B cell (primary cell): ENCODE results near the gene MYH10. TPM values are rescaled to one million over a fixed set of nuclear protein-coding genes. Genes with fewer than 3 reads are reported as not detected.

Source experiments
- ATAC-seq: fragments of 200-7000 bp; cut with Tn5 transposase; one replicate; pipeline ENCODE4 v1.10.0; 2021; ENCODE audit warnings: low read depth, mild to moderate bottlenecking, moderate number of reproducible peaks, moderate library complexity
- CTCF ChIA-PET: fragments of 350-600 bp; sonication (Branson Sonifier 250); formaldehyde crosslinking; loops from one replicate; lab custom pipeline; 2021; ENCODE audit warnings: antibody characterized with exemption, inconsistent platforms; lab: Charles Lee
- POLR2A ChIA-PET: fragments of 350-600 bp; sonication (Branson Sonifier 250); formaldehyde crosslinking; loops from one replicate; lab custom pipeline; 2021; ENCODE audit warnings: antibody characterized with exemption; lab: Charles Lee
- DNase-seq: peaks from one replicate; pipeline ENCODE4 v3.0.0; 2013
- H2AFZ ChIP-seq: 2 replicates; pipeline ENCODE4 v1.6.1; 2012; ENCODE audit warnings: mild to moderate bottlenecking, low read depth, low read length; ENCODE audit not compliant: insufficient read depth, poor library complexity, severe bottlenecking
- H3K27ac ChIP-seq, 2 donors: 1 replicate in 1 of 2; 2 replicates in 1 of 2; pipeline ENCODE4 v1.5.1; 2012 to 2013; ENCODE audit warnings: low read length in 2 of 2, mild to moderate bottlenecking in 2 of 2, moderate library complexity in 1 of 2
- H3K27me3 ChIP-seq, 4 experiments: fragments of 200-600 bp in 1 of 4; sonication (generic) in 1 of 4; replicated peaks in 1 of 4; 1 replicate in 2 of 4; 2 replicates in 2 of 4; pipeline versions ENCODE4 v1.6.1 to v1.7.0; 2013 to 2016; ENCODE audit warnings: low read length in 3 of 4, mild to moderate bottlenecking in 2 of 4, mixed read lengths in 1 of 4, moderate library complexity in 1 of 4; ENCODE audit not compliant: insufficient read depth in 4 of 4, control insufficient read depth in 3 of 4; ENCODE audit errors: control extremely low read depth in 1 of 4
- H3K36me3 ChIP-seq, 2 experiments: replicated peaks in 1 of 2; 1 replicate in 1 of 2; 2 replicates in 1 of 2; pipeline versions ENCODE4 v1.6.1 to v1.7.1; 2013; ENCODE audit warnings: low read length in 1 of 2; ENCODE audit not compliant: insufficient read depth in 2 of 2, control insufficient read depth in 1 of 2; ENCODE audit errors: control extremely low read depth in 1 of 2, extremely low read depth in 1 of 2
- H3K4me1 ChIP-seq, 2 donors: fragments of 200-600 bp in 1 of 2; sonication (generic) in 1 of 2; 1 replicate in 1 of 2; 2 replicates in 1 of 2; pipeline versions ENCODE4 v1.5.1 to v1.6.1; 2013 to 2017; ENCODE audit warnings: low read length in 2 of 2; ENCODE audit not compliant: control insufficient read depth in 2 of 2, insufficient read depth in 2 of 2
- H3K4me2 ChIP-seq: replicated peaks from 2 replicates; pipeline ENCODE3; 2012; ENCODE audit warnings: mild to moderate bottlenecking, low read depth, low read length; ENCODE audit not compliant: poor library complexity, severe bottlenecking
- H3K4me3 ChIP-seq, 5 experiments: fragments of 200-600 bp in 1 of 5; sonication (generic) in 1 of 5; 1 replicate in 3 of 5; 2 replicates in 2 of 5; pipeline versions ENCODE4 v1.5.1 to v1.7.0; 2011 to 2016; ENCODE audit warnings: low read length in 4 of 5, mild to moderate bottlenecking in 4 of 5, low read depth in 2 of 5, control low read depth in 1 of 5, moderate library complexity in 1 of 5; ENCODE audit not compliant: insufficient read depth in 1 of 5; ENCODE audit errors: control extremely low read depth in 1 of 5, extremely low read depth in 1 of 5
- H3K79me2 ChIP-seq: fragments of 200-600 bp; sonication (generic); one replicate; pipeline ENCODE4 v1.6.0; 2016; ENCODE audit warnings: low read length; ENCODE audit not compliant: control insufficient read depth, insufficient read depth
- H3K9ac ChIP-seq: fragments of 200-600 bp; sonication (generic); 2 replicates; pipeline ENCODE4 v1.6.1; 2017; ENCODE audit warnings: mild to moderate bottlenecking, low read length, moderate library complexity
- H3K9me3 ChIP-seq, 3 donors: one replicate each; pipeline versions ENCODE4 v1.6.1 to v1.7.1; 2013; ENCODE audit warnings: low read length in 2 of 3; ENCODE audit not compliant: control insufficient read depth in 2 of 3, insufficient read depth in 1 of 3; ENCODE audit errors: control extremely low read depth in 1 of 3
- H4K20me1 ChIP-seq: 2 replicates; pipeline ENCODE4 v1.6.0; 2012; ENCODE audit warnings: mild to moderate bottlenecking, low read length; ENCODE audit not compliant: insufficient read depth, control insufficient read depth, poor library complexity, severe bottlenecking
- H3K27ac Mint-ChIP-seq: one replicate; pipeline ENCODE4 v1.8.0; 2021; ENCODE audit warnings: mixed read lengths
- H3K27me3 Mint-ChIP-seq: one replicate; pipeline ENCODE4 v1.8.0; 2021; ENCODE audit warnings: mixed read lengths
- H3K4me1 Mint-ChIP-seq: one replicate; pipeline ENCODE4 v1.8.0; 2021; ENCODE audit warnings: mixed read lengths
- H3K4me3 Mint-ChIP-seq: one replicate; pipeline ENCODE4 v1.8.0; 2021; ENCODE audit warnings: mixed read lengths
- H3K9me3 Mint-ChIP-seq: one replicate; pipeline ENCODE4 v1.8.0; 2022; ENCODE audit warnings: mixed read lengths; ENCODE audit not compliant: insufficient read depth
- CTCF ChIP-seq: fragments of 200-600 bp; IDR thresholded peaks from one replicate; pipeline ENCODE4 v1.8.0; 2022; ENCODE audit warnings: antibody characterized with exemption, mild to moderate bottlenecking
- EZH2 ChIP-seq: IDR thresholded peaks from 2 replicates; pipeline ENCODE4 v1.6.1; 2012; ENCODE audit warnings: borderline replicate concordance, low read depth, mild to moderate bottlenecking, moderate library complexity, low read length; ENCODE audit not compliant: insufficient read depth, poor library complexity, severe bottlenecking
- WGBS: methylation state at CpG from one replicate; pipeline ENCODE4 v1.1.5; 2013; ENCODE audit warnings: missing lambda C conversion rate; ENCODE audit not compliant: insufficient coverage; 5-methylcytosine and 5-hydroxymethylcytosine counted together
- intact Hi-C: fragments of 100-400 bp; cut with micrococcal nuclease; formaldehyde crosslinking; loops from one replicate; pipeline ENCODE4 v1.10.0; 2022
- polyA plus RNA-seq: library from polyadenylated mRNA; depleted of rRNA; stranded (reverse); fragments of >200 nt; gene quantifications from 2 replicates; pipeline ENCODE4 v1.2.3, GENCODE V29; 2012
- total RNA-seq, 2 donors: library from RNA; stranded (reverse); fragments of 120-200 nt in 1 of 2; gene quantifications; 1 replicate in 1 of 2; 2 replicates in 1 of 2; pipeline versions ENCODE4 v1.2.3 to v1.2.4, GENCODE V29; 2013 to 2022

Gene MYH10
- total and polyA plus RNA-seq, 2 donors (not counting 1 experiment from before 2014, with no cell fraction given) = 0.04 to 1.7 TPM

GRCh38 chr17:8465759-8466158 is 164.8 kb downstream of the MYH10 start:
- Histone ChIP-seq H3K79me2 (peaks cover 31% of the 10 kb centered on the region), H3K36me3 (peaks cover 0 to 76% of the 10 kb centered on the region in 2 experiments), H2AFZ (no peak overlapping the region), H3K9me3 (no peaks in the 10 kb centered on the region), H3K27ac (no peak overlapping the region), H3K27me3 (no peaks in the 10 kb centered on the region), H3K4me2 (no peak overlapping the region), H3K4me3 (no peak overlapping the region), H3K9ac (no peak overlapping the region), H4K20me1 (peaks cover 70% of the 10 kb centered on the region), H3K4me1 (no peaks in the 10 kb centered on the region)
- ATAC-seq = no peak
- ChIA-PET POLR2A (no interaction called here), CTCF (no interaction called here)
- H3K27ac Mint-ChIP-seq = no peak overlapping the region
- DNase-seq = no peak
- no peak overlapping the region for H3K4me3 Mint-ChIP-seq
- H3K27me3 Mint-ChIP-seq = no peaks in the 10 kb centered on the region
- intact Hi-C loops = no loop called here
- WGBS = 83% methylated on average over 6 of the region's 12 CpGs
- TF ChIP-seq EZH2 (no peak), CTCF (no peak)
- no peaks in the 10 kb centered on the region for H3K9me3 Mint-ChIP-seq
- no peaks in the 10 kb centered on the region for H3K4me1 Mint-ChIP-seq

GRCh38 chr17:8465356-8465755 is 165.2 kb downstream of the MYH10 start:
- 96% methylated on average over 5 of the region's 8 CpGs for WGBS
- ChIA-PET POLR2A (no interaction called here), CTCF (no interaction called here)
- intact Hi-C loops = no loop called here
- Histone ChIP-seq H3K27ac (no peak overlapping the region), H3K4me2 (no peak overlapping the region), H2AFZ (no peak overlapping the region), H3K27me3 (no peaks in the 10 kb centered on the region), H3K4me3 (no peak overlapping the region), H3K79me2 (peaks cover 34% of the 10 kb centered on the region), H4K20me1 (peaks cover 74% of the 10 kb centered on the region), H3K9ac (no peak overlapping the region), H3K36me3 (peaks cover 0 to 76% of the 10 kb centered on the region in 2 experiments), H3K4me1 (no peaks in the 10 kb centered on the region), H3K9me3 (no peaks in the 10 kb centered on the region)
- DNase-seq (no peak), ATAC-seq (no peak)
- Mint-ChIP-seq H3K27me3 (no peaks in the 10 kb centered on the region), H3K9me3 (no peaks in the 10 kb centered on the region), H3K4me1 (no peaks in the 10 kb centered on the region), H3K27ac (no peak overlapping the region), H3K4me3 (no peak overlapping the region)
- no peak for TF ChIP-seq EZH2
